OCI-LY1 (cell line): ENCODE measurements around the gene PIWIL4.

ENCODE experiments used
- EZH2 ChIP-seq: fragments of 200-600 bp; sonication (generic), shearing (Covaris generic); IDR thresholded peaks from 2 replicates; pipeline ENCODE4 v1.8.0; 2017; ENCODE audit warnings: borderline replicate concordance, mixed run types, mild to moderate bottlenecking, antibody characterized with exemption, low read length, moderate library complexity, mixed read lengths
- TF ChIP-seq, protein P1 (sequence below): fragments of 200-600 bp; sonication (generic), shearing (Covaris generic); IDR thresholded peaks from 2 replicates; pipeline ENCODE4 v1.5.1; 2017; ENCODE audit warnings: mild to moderate bottlenecking, antibody characterized with exemption, low read length, moderate library complexity, mixed read lengths

DNA sequence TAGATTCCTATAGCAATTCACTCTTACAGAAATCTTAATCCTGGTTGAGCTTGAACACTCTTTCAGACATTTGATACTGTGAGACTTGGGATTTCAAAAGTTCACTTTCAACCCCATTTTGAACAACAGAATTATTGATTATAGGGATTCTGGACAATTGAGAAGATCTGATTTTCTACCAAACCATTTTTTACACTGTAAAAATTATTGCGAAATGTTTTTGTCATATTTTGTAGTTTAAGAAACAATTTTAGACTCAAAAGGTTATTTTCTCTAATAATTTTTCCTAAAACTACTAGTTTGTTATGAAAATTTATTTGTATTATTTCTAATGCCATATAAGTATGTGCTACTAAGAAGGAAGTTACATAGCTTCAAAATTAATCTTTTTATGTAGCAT is 36.4 kb downstream of the PIWIL4 start:
- no peak for TF ChIP-seq EZH2
- TF ChIP-seq, protein P1, sequence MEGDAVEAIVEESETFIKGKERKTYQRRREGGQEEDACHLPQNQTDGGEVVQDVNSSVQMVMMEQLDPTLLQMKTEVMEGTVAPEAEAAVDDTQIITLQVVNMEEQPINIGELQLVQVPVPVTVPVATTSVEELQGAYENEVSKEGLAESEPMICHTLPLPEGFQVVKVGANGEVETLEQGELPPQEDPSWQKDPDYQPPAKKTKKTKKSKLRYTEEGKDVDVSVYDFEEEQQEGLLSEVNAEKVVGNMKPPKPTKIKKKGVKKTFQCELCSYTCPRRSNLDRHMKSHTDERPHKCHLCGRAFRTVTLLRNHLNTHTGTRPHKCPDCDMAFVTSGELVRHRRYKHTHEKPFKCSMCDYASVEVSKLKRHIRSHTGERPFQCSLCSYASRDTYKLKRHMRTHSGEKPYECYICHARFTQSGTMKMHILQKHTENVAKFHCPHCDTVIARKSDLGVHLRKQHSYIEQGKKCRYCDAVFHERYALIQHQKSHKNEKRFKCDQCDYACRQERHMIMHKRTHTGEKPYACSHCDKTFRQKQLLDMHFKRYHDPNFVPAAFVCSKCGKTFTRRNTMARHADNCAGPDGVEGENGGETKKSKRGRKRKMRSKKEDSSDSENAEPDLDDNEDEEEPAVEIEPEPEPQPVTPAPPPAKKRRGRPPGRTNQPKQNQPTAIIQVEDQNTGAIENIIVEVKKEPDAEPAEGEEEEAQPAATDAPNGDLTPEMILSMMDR: no peak
